Gastrocnemius medialis (tissue), 4 donors: ENCODE results near the gene PLA2G4F.

Experiments used
- POLR2A ChIP-seq, 2 donors: fragments of 450-650 bp; IDR thresholded peaks; one replicate each; pipeline ENCODE4 v1.6.1; 2017; ENCODE audit warnings: antibody characterized with exemption in 2 of 2, mild to moderate bottlenecking in 2 of 2, moderate library complexity in 2 of 2
- TF ChIP-seq, protein P1 (sequence below), 5 experiments: fragments of 450-650 bp in 3 of 5; fragments of 200-600 bp in 2 of 5; sonication (generic) in 2 of 5; IDR thresholded peaks in 4 of 5; conservative IDR thresholded peaks in 1 of 5; 1 replicate in 4 of 5; 2 replicates in 1 of 5; pipeline ENCODE4 v1.5.1; 2016 to 2019; ENCODE audit warnings: antibody characterized with exemption in 5 of 5, mild to moderate bottlenecking in 3 of 5, moderate library complexity in 3 of 5

GRCh38 chr15:42121682-42122081, 34.8 kb downstream of the PLA2G4F start:
- TF ChIP-seq POLR2A (IDR thresholded peaks at IDR 0.05) = no peak
- TF ChIP-seq, protein P1, sequence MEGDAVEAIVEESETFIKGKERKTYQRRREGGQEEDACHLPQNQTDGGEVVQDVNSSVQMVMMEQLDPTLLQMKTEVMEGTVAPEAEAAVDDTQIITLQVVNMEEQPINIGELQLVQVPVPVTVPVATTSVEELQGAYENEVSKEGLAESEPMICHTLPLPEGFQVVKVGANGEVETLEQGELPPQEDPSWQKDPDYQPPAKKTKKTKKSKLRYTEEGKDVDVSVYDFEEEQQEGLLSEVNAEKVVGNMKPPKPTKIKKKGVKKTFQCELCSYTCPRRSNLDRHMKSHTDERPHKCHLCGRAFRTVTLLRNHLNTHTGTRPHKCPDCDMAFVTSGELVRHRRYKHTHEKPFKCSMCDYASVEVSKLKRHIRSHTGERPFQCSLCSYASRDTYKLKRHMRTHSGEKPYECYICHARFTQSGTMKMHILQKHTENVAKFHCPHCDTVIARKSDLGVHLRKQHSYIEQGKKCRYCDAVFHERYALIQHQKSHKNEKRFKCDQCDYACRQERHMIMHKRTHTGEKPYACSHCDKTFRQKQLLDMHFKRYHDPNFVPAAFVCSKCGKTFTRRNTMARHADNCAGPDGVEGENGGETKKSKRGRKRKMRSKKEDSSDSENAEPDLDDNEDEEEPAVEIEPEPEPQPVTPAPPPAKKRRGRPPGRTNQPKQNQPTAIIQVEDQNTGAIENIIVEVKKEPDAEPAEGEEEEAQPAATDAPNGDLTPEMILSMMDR (IDR thresholded peaks at IDR 0.05 in 4 of 5, conservative IDR thresholded peaks at IDR 0.05 in 1 of 5) = no peak
